ENCODE data around the gene RAB11FIP4.

GRCh38 chr17:31413874-31414549 lies 22.5 kb downstream of the RAB11FIP4 start:
- no peak for TF ChIP-seq EP300 (IDR thresholded peaks at IDR 0.05)
- TF ChIP-seq POLR2A (IDR thresholded peaks at IDR 0.05), result no peak
- no peak for TF ChIP-seq CTCF (IDR thresholded peaks at IDR 0.05)

Measured in gastroesophageal sphincter (tissue), 3 donors.